SK-N-MC (cell line): Measurements from ENCODE around the gene NFATC2.

Experiments
- DNase-seq: peaks from one replicate; pipeline ENCODE4 v3.0.0-alpha.2; 2011; ENCODE audit warnings: low read depth, low spot score
- H3K27ac ChIP-seq: fragments of 200-600 bp; sonication (generic); 2 replicates; pipeline ENCODE4 v1.5.1; 2016; ENCODE audit warnings: mixed run types
- H3K36me3 ChIP-seq: fragments of 200-600 bp; sonication (generic); 2 replicates; pipeline ENCODE4 v1.6.1; 2017; ENCODE audit warnings: antibody characterized with exemption, low read length, mixed read lengths; ENCODE audit not compliant: insufficient read depth
- H3K4me3 ChIP-seq: fragments of 200-600 bp; sonication (generic); 2 replicates; pipeline ENCODE4 v1.5.1; 2016
- H3K9ac ChIP-seq: fragments of 200-600 bp; sonication (generic); 2 replicates; pipeline ENCODE4 v1.8.0; 2017; ENCODE audit warnings: mixed run types, mixed read lengths; ENCODE audit not compliant: insufficient read length
- H3K9me3 ChIP-seq: fragments of 200-600 bp; sonication (generic); 2 replicates; pipeline ENCODE4 v1.6.1; 2017; ENCODE audit warnings: low read depth, mild to moderate bottlenecking, antibody characterized with exemption, low read length, moderate library complexity, mixed read lengths
- EZH2 ChIP-seq: fragments of 200-600 bp; sonication (generic); IDR thresholded peaks from one replicate; pipeline ENCODE4 v1.6.1; 2017; ENCODE audit warnings: antibody characterized with exemption
- FOXP2 ChIP-seq: optimal IDR thresholded peaks from 2 replicates; pipeline ENCODE3; 2011; ENCODE audit warnings: mild to moderate bottlenecking, moderate library complexity; ENCODE audit not compliant: insufficient read depth; ENCODE audit errors: extremely low read length, control extremely low read depth
- POLR2AphosphoS5 ChIP-seq: IDR thresholded peaks from 2 replicates; pipeline ENCODE4 v1.6.1; 2012; ENCODE audit warnings: mild to moderate bottlenecking, low read depth, low read length, borderline replicate concordance

Gene NFATC2

DNA sequence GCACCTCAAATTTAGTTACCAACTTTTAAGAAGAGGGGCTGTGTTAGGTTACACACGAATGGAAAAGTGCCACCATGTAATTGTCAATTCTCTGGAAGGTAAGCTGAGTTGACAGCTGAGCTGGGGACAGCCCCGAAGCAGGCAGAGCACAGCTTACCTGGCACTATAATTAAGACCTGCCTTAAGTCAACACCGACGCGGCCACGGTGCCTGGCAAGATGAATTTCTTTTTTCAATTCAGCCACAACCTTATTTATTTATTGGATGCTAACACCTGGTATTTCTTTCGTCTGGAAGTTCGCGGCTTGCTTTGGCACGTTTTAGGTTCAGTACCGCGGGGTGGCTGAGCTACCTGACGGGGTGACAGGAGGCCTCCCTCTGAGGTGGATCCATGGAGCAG is 40.6 kb upstream of the NFATC2 start:
- H3K27ac ChIP-seq = no peak overlapping the region
- no peak for DNase-seq
- no peak overlapping the region for H3K4me3 ChIP-seq
- TF ChIP-seq FOXP2 (no peak), POLR2AphosphoS5 (no peak), EZH2 (no peak)
- no peaks in the 10 kb centered on the region for H3K36me3 ChIP-seq
- no peak overlapping the region for H3K9ac ChIP-seq
- H3K9me3 ChIP-seq = no peaks in the 10 kb centered on the region

- Histone ChIP-seq H3K36me3 (no peaks in the 10 kb centered on the region), H3K9me3 (no peaks in the 10 kb centered on the region), H3K9ac (no peak overlapping the region), H3K27ac (no peak overlapping the region), H3K4me3 (no peak overlapping the region)
- no peak for TF ChIP-seq POLR2AphosphoS5
- no peak for TF ChIP-seq EZH2
- TF ChIP-seq FOXP2 = no peak
- no peak for DNase-seq
These were observed 39.1 kb upstream of the NFATC2 start for GRCh38 chr20:51581571-51581970.

DNA sequence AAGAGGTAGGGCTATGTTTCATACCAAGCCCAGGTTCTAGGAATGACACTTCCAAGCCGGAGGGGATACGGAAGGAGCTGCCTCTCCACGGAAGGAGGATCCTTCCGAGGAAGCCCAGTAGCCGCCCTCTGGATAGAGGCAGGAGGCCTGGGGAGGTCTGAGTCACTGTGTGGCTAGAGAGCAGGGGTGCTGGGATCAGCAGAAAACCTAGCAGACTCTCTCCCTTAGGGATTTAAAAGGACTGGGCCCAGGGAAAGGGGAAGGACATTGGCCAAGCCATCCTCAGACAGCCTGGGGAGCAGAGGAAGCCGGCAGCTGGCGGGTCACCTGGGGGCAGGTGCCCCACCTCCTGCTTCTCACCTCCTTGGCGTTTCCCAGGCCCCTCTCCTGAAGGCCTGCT is 36.6 kb upstream of the NFATC2 start:
- H3K9me3 ChIP-seq = no peaks in the 10 kb centered on the region
- no peak overlapping the region for H3K4me3 ChIP-seq
- H3K27ac ChIP-seq = no peak overlapping the region
- H3K36me3 ChIP-seq = no peaks in the 10 kb centered on the region
- no peak for DNase-seq
- no peak for TF ChIP-seq EZH2
- TF ChIP-seq POLR2AphosphoS5 = no peak
- no peak for TF ChIP-seq FOXP2
- no peak overlapping the region for H3K9ac ChIP-seq

DNA sequence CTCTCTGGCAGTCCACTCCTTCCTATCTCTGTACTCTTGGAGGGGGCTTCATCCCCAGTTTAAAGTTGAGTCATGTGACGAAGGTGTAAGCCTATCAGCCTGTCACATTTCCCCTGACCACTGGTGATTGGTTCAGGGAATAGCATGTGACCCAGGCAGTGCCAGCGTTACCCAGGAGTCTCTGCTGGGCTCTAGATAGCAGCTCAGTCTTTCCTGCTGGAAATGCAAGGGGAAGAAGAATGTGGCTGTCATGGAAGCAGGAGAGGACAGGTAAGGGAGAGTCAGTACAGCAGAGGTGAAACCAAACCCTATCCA is 35.6 kb upstream of the NFATC2 start:
- Histone ChIP-seq H3K4me3 (no peak overlapping the region), H3K9me3 (no peaks in the 10 kb centered on the region), H3K36me3 (no peaks in the 10 kb centered on the region), H3K27ac (no peak overlapping the region), H3K9ac (no peak overlapping the region)
- TF ChIP-seq EZH2 (no peak), FOXP2 (no peak), POLR2AphosphoS5 (no peak)
- DNase-seq = no peak

GRCh38 chr20:51577432-51578144 is 35.1 kb upstream of the NFATC2 start:
- H3K9ac ChIP-seq = no peak overlapping the region
- H3K4me3 ChIP-seq = no peak overlapping the region
- H3K9me3 ChIP-seq = no peaks in the 10 kb centered on the region
- H3K27ac ChIP-seq = no peak overlapping the region
- no peaks in the 10 kb centered on the region for H3K36me3 ChIP-seq
- no peak for TF ChIP-seq FOXP2
- TF ChIP-seq EZH2 = no peak
- no peak for TF ChIP-seq POLR2AphosphoS5
- no peak for DNase-seq

DNA sequence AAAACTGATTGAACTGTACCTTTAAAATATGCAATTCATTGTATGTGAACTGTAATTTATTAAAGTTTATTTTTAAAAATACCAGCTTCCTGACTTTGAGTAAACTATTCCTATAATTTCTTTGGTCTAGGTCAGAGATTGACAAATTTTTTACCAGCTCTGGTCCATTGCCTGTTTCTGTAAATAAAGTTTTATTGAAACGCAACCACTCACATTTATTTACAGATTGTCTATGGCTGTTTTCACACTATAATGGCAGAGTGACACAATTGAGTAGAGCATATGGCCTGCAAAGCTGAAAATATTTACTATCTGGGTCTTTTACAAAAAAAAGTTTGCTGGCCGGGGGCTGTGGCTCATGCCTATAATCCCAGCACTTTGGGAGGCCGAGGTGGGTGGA is 33.0 kb upstream of the NFATC2 start:
- no peaks in the 10 kb centered on the region for H3K9me3 ChIP-seq
- no peak overlapping the region for H3K27ac ChIP-seq
- no peak overlapping the region for H3K9ac ChIP-seq
- H3K4me3 ChIP-seq = no peak overlapping the region
- TF ChIP-seq EZH2 (no peak), FOXP2 (no peak), POLR2AphosphoS5 (no peak)
- H3K36me3 ChIP-seq = no peaks in the 10 kb centered on the region
- no peak for DNase-seq

DNA sequence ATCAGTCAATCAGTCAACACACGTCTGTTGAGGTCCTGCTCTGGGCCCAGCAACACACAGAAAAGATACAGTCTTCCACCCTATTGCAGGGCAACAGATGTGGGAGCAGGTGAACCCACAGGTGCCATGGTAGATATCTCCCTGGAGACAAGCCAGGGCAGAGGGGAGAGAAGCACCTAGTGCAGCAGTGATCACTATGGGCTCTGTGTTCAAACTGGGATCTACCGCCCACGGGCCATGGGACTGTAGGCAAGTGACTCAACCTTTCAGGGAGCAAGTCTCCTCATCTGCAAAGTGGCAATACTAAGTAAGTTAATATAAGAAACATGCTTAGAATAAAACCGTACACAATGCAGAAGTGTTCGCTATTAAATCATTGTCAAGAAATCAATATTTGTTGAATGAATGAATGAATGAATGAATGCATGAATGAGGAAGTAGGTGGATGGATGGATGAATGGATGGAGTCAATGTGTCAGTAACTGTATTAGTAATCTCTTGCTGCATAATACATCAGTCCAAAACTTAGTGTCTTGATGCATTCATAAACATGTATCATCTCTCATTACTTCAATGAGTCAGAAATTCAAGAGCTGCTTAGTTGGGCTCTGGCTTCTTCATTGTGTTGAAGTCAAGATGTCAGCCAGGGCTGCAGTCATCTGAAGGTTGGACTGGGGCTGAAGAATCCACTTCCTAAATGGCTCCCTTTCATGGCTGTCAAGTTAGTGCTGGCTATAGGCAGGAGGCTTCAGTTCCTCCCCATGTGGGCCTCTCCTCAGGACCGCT is 31.9 kb upstream of the NFATC2 start:
- no peak overlapping the region for H3K4me3 ChIP-seq
- no peak for TF ChIP-seq FOXP2
- TF ChIP-seq POLR2AphosphoS5 = no peak
- TF ChIP-seq EZH2 = no peak
- no peak overlapping the region for H3K9ac ChIP-seq
- no peaks in the 10 kb centered on the region for H3K9me3 ChIP-seq
- no peaks in the 10 kb centered on the region for H3K36me3 ChIP-seq
- H3K27ac ChIP-seq = no peak overlapping the region
- no peak for DNase-seq

GRCh38 chr20:51573576-51574243 is 31.2 kb upstream of the NFATC2 start:
- Histone ChIP-seq H3K27ac (no peak overlapping the region), H3K9me3 (no peaks in the 10 kb centered on the region), H3K4me3 (no peak overlapping the region), H3K36me3 (no peaks in the 10 kb centered on the region), H3K9ac (no peak overlapping the region)
- no peak for DNase-seq
- no peak for TF ChIP-seq EZH2
- TF ChIP-seq FOXP2 = no peak
- TF ChIP-seq POLR2AphosphoS5 = no peak
